Activated CD4-positive, alpha-beta T cell treated with anti-CD3 and anti-CD28 coated beads for 36 hours (primary cell): ENCODE results near the gene LRRFIP2. TPM values are rescaled to one million over a fixed set of nuclear protein-coding genes. Genes with fewer than 3 reads are reported as not detected.
"Not testable (repeated sequence)": the region's sequence is repeated elsewhere in the genome, so short reads cannot be mapped to it uniquely, and the experiment has no call there.

ENCODE experiments used
- ATAC-seq: fragments of 200-7000 bp; cut with Tn5 transposase; one replicate; pipeline ENCODE4 v1.10.0; 2021; ENCODE audit warnings: mild to moderate bottlenecking, moderate library complexity
- CTCF ChIA-PET: fragments of 350-600 bp; sonication (Branson Sonifier 250); formaldehyde crosslinking; loops from one replicate; lab custom pipeline; 2021; ENCODE audit warnings: antibody characterized with exemption; lab: Charles Lee
- POLR2A ChIA-PET: fragments of 350-600 bp; sonication (Branson Sonifier 250); formaldehyde crosslinking; loops from one replicate; lab custom pipeline; 2021; ENCODE audit warnings: antibody characterized with exemption, inconsistent platforms; lab: Charles Lee
- DNase-seq: peaks from one replicate; pipeline ENCODE4 v3.0.0-alpha.2; 2020
- H3K27ac Mint-ChIP-seq: one replicate; pipeline ENCODE4 v1.8.0; 2021; ENCODE audit warnings: mixed read lengths
- H3K27me3 Mint-ChIP-seq: one replicate; pipeline ENCODE4 v1.8.0; 2021; ENCODE audit warnings: mixed read lengths
- H3K36me3 Mint-ChIP-seq: one replicate; pipeline ENCODE4 v1.8.0; 2021; ENCODE audit warnings: low read depth, mixed read lengths
- H3K4me1 Mint-ChIP-seq: one replicate; pipeline ENCODE4 v1.8.0; 2021; ENCODE audit warnings: mixed read lengths
- H3K4me3 Mint-ChIP-seq: one replicate; pipeline ENCODE4 v1.8.0; 2021; ENCODE audit warnings: mild to moderate bottlenecking, moderate library complexity, mixed read lengths
- H3K9me3 Mint-ChIP-seq: one replicate; pipeline ENCODE4 v1.8.0; 2021; ENCODE audit warnings: low read depth, mixed read lengths
- intact Hi-C, 2 experiments: fragments of 100-400 bp; cut with DNase I in 1 of 2; cut with micrococcal nuclease in 1 of 2; formaldehyde crosslinking; loops; one replicate each; pipeline versions ENCODE4 v1.14.2 to v1.15.1; 2022 to 2024; cut with DNase I, micrococcal nuclease
- total RNA-seq, 2 experiments: library from RNA; stranded (reverse); gene quantifications; one replicate each; pipeline ENCODE4 v1.2.3, GENCODE V29; 2021

The LRRFIP2 gene
- total RNA-seq, 2 experiments from 2014 or later = 20.6 to 25.1 TPM

DNA sequence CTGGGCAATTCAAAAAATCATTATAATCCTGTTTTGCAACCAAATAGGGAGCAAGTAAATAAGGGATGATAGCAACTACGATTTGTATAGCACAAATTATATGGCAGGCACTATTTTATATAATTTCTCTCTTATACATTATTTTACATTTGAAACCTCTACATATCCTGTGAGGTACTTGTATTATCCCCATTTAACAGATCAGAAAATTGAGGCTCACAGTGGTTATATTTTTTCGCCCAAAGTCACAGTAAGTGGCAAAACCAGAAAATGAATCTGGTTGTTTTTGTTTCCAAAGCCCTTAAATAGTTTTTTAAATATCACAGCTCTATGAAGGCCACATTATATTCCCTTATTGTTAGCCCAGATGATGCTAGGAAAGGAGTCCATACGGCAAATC is 106.8 kb downstream of the LRRFIP2 start:
- Mint-ChIP-seq H3K9me3 (no peaks in the 10 kb centered on the region), H3K36me3 (peaks cover 17% of the 10 kb centered on the region), H3K4me3 (no peak overlapping the region), H3K27me3 (no peaks in the 10 kb centered on the region), H3K4me1 (peaks cover 1% of the 10 kb centered on the region), H3K27ac (no peak overlapping the region)
- ATAC-seq = no peak
- ChIA-PET POLR2A (no interaction called here), CTCF (no interaction called here)
- no peak for DNase-seq
- intact Hi-C loops = no loop called here

GRCh38 chr3:37064747-37065146 is 109.6 kb downstream of the LRRFIP2 start:
- ATAC-seq (no peak), DNase-seq (no peak)
- ChIA-PET POLR2A (no interaction called here), CTCF (interaction anchor here (0.5 kb wide), 1 partner anchor 902 kb away, joined by 3 read pairs; no protein-coding TSS in a partner anchor)
- Mint-ChIP-seq H3K4me1 (no peaks in the 10 kb centered on the region), H3K27ac (no peak overlapping the region), H3K9me3 (no peaks in the 10 kb centered on the region), H3K27me3 (no peaks in the 10 kb centered on the region), H3K4me3 (no peak overlapping the region), H3K36me3 (peaks cover 26% of the 10 kb centered on the region)
- intact Hi-C loops = no loop called here

DNA sequence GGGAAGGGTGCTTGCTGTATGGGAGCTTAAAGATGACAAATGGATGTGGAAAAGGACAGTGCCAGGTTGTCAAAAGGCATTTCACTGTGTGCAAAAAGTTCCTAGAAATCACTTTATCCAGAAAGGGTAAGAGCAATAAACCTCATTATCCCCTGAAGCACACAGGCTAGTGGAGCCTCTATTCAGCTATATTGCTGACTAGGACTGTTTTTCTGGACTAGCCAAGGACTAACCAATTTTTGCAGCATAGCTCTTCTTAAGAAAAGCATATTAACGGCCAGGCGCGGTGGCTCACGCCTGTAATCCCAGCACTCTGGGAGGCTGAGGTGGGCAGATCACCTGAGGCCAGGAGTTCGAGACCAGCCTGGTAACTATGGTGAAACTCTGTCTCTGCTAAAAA is 116.3 kb downstream of the LRRFIP2 start:
- H3K36me3 Mint-ChIP-seq = peaks cover 30% of the 10 kb centered on the region
- POLR2A ChIA-PET = no interaction called here
- intact Hi-C loops = loop anchor here in 1 of 2 experiments (10.0 kb wide), 1 partner anchor 157 kb away; no protein-coding TSS in a partner anchor

GRCh38 chr3:37056826-37057225 is 117.6 kb downstream of the LRRFIP2 start:
- H3K4me1 Mint-ChIP-seq = peaks cover 14% of the 10 kb centered on the region
- ChIA-PET POLR2A (no interaction called here), CTCF (no interaction called here)
- H3K27ac Mint-ChIP-seq = peak overlapping the region; percentile 19
- intact Hi-C loops = loop anchor here in 1 of 2 experiments (10.0 kb wide), 1 partner anchor 158 kb away; no protein-coding TSS in a partner anchor
- no peaks in the 10 kb centered on the region for H3K27me3 Mint-ChIP-seq
- H3K9me3 Mint-ChIP-seq = no peaks in the 10 kb centered on the region
- peaks cover 27% of the 10 kb centered on the region for H3K36me3 Mint-ChIP-seq
- DNase-seq (no peak), ATAC-seq (no peak)
- no peak overlapping the region for H3K4me3 Mint-ChIP-seq

More for the DNA sequence above, 116.3 kb downstream of the LRRFIP2 start:
- no peak for ATAC-seq
- H3K4me3 Mint-ChIP-seq = no peak overlapping the region
- H3K27ac Mint-ChIP-seq = no peak overlapping the region
- H3K27me3 Mint-ChIP-seq = no peaks in the 10 kb centered on the region
- peaks cover 14% of the 10 kb centered on the region for H3K4me1 Mint-ChIP-seq
- no peaks in the 10 kb centered on the region for H3K9me3 Mint-ChIP-seq
- CTCF ChIA-PET = no interaction called here
- DNase-seq = no peak

DNA sequence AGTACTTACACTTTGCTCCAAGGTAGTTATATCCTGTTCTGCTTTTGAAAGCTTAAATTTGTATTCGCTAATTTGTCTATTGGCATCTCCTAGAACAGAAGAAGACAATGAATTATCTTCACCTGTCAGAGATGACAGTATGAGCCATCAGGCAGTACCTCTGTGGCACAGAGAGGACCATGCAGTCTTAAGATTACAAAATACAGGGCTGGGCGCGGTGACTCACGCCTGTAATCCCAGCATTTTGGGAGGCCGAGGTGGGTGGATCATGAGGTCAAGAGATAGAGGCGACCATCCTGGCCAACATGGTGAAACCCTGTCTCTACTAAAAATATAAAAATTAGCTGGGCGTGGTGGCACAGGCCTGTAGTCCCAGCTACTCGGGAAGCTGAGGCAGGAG is 119.3 kb downstream of the LRRFIP2 start:
- CTCF ChIA-PET = interaction anchor here (1.3 kb wide), 1 partner anchor 62 kb away, joined by 3 read pairs; the partner anchor contains the start of genes EPM2AIP1 and MLH1
- peaks cover 14% of the 10 kb centered on the region for H3K4me1 Mint-ChIP-seq
- H3K27ac Mint-ChIP-seq = peak overlapping the region; percentile 77
- DNase-seq, ATAC-seq, H3K27me3 Mint-ChIP-seq, H3K4me3 Mint-ChIP-seq, POLR2A ChIA-PET, H3K9me3 Mint-ChIP-seq: not testable (repeated sequence)
- peaks cover 29% of the 10 kb centered on the region for H3K36me3 Mint-ChIP-seq
- intact Hi-C loops = loop anchor here in 1 of 2 experiments (10.0 kb wide), 1 partner anchor 160 kb away; no protein-coding TSS in a partner anchor

- Mint-ChIP-seq H3K36me3 (peaks cover 34% of the 10 kb centered on the region), H3K27me3 (no peaks in the 10 kb centered on the region), H3K4me3 (no peak overlapping the region), H3K4me1 (peaks cover 14% of the 10 kb centered on the region), H3K27ac (peak overlapping the region; percentile 77), H3K9me3 (no peaks in the 10 kb centered on the region)
- POLR2A ChIA-PET = no interaction called here
- CTCF ChIA-PET = interaction anchor here (0.6 to 1.3 kb wide), 3 partner anchors 11 to 61 kb away, joined by 3 to 6 read pairs (median 4); partner anchors contain the start of genes EPM2AIP1 and MLH1
- intact Hi-C loops = loop anchor here (1.0 to 10.0 kb wide), 2 partner anchors 159 to 160 kb away; no protein-coding TSS in a partner anchor
- DNase-seq (no peak), ATAC-seq (peak; percentile 92)
These were observed 120.0 kb downstream of the LRRFIP2 start for GRCh38 chr3:37054370-37054769.

- peak overlapping the region; percentile 77 for H3K27ac Mint-ChIP-seq
- POLR2A ChIA-PET = no interaction called here
- intact Hi-C loops = loop anchor here (1.0 to 10.0 kb wide), 2 partner anchors 160 to 161 kb away; no protein-coding TSS in a partner anchor
These were observed 120.6 kb downstream of the LRRFIP2 start for GRCh38 chr3:37053753-37054152.

DNA sequence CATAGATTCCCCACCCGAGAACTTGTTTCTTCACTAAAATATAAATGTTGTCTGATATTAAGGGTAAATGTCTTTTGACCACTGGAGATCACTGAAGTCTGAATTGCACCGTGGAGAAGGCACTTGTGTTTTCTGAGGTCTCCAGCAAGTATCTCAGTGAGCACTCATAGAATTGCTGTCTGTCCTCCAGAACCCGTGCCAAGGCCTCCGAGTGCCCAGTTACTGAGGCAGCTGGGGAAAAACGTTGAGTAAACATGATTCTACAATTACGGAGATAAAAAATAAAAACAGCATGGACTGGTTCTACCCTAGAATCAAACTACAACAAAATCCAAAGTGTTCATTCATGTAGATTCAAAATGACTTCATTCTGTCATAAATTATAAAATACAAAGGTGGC is 121.0 kb downstream of the LRRFIP2 start:
- no peak for ATAC-seq
- DNase-seq = no peak
- Mint-ChIP-seq H3K27ac (no peak overlapping the region), H3K4me1 (peaks cover 14% of the 10 kb centered on the region), H3K9me3 (no peaks in the 10 kb centered on the region), H3K4me3 (no peak overlapping the region), H3K27me3 (no peaks in the 10 kb centered on the region), H3K36me3 (peaks cover 44% of the 10 kb centered on the region)
- ChIA-PET CTCF (no interaction called here), POLR2A (no interaction called here)
- intact Hi-C loops = loop anchor here in 1 of 2 experiments (10.0 kb wide), 1 partner anchor 161 kb away; no protein-coding TSS in a partner anchor

More at GRCh38 chr3:37053753-37054152, 120.6 kb downstream of the LRRFIP2 start:
- CTCF ChIA-PET = interaction anchor here (0.6 to 1.3 kb wide), 3 partner anchors 10 to 60 kb away, joined by 3 to 6 read pairs (median 4); partner anchors contain the start of genes EPM2AIP1 and MLH1
- no peak overlapping the region for H3K4me3 Mint-ChIP-seq
- no peak for ATAC-seq
- no peak for DNase-seq
- H3K9me3 Mint-ChIP-seq = no peaks in the 10 kb centered on the region
- H3K27me3 Mint-ChIP-seq = no peaks in the 10 kb centered on the region
- H3K4me1 Mint-ChIP-seq = peaks cover 14% of the 10 kb centered on the region
- peaks cover 40% of the 10 kb centered on the region for H3K36me3 Mint-ChIP-seq

DNA sequence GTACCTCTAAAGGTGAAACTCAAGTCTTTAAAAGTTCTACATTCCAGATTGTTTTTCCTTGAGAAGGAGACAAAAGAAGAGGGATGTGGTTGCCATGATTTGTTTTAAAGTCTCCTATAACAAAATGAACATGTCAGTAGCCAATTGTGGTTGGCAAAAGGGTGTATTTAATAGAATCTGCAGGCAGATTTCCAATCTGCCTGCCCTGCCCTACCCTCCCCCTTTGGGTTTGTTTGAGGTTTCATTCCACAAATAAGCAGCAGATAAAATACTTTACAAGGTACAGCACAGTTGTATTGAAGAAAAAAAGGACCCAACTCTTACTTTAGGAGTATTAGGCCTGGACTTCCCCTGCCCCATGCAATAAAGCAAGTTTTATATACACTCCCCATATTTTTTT is 121.5 kb downstream of the LRRFIP2 start:
- POLR2A ChIA-PET = no interaction called here
- DNase-seq (no peak), ATAC-seq (no peak)
- CTCF ChIA-PET = no interaction called here
- Mint-ChIP-seq H3K27me3 (no peaks in the 10 kb centered on the region), H3K4me1 (peaks cover 14% of the 10 kb centered on the region), H3K27ac (no peak overlapping the region), H3K36me3 (peaks cover 49% of the 10 kb centered on the region), H3K4me3 (no peak overlapping the region), H3K9me3 (no peaks in the 10 kb centered on the region)
- intact Hi-C loops = loop anchor here in 1 of 2 experiments (10.0 kb wide), 1 partner anchor 162 kb away; no protein-coding TSS in a partner anchor

- CTCF ChIA-PET = no interaction called here
- POLR2A ChIA-PET = no interaction called here
- ATAC-seq = no peak
- no peaks in the 10 kb centered on the region for H3K27me3 Mint-ChIP-seq
- H3K4me3 Mint-ChIP-seq = no peak overlapping the region
- no peak overlapping the region for H3K27ac Mint-ChIP-seq
- no peaks in the 10 kb centered on the region for H3K9me3 Mint-ChIP-seq
- DNase-seq = no peak
- intact Hi-C loops = loop anchor here in 1 of 2 experiments (10.0 kb wide), 1 partner anchor 165 kb away; no protein-coding TSS in a partner anchor
- H3K36me3 Mint-ChIP-seq = peaks cover 58% of the 10 kb centered on the region
- peaks cover 14% of the 10 kb centered on the region for H3K4me1 Mint-ChIP-seq
These were observed 124.1 kb downstream of the LRRFIP2 start for GRCh38 chr3:37050282-37050681.

- H3K27ac Mint-ChIP-seq, H3K4me3 Mint-ChIP-seq, POLR2A ChIA-PET, CTCF ChIA-PET, DNase-seq, intact Hi-C loops, ATAC-seq, H3K4me1 Mint-ChIP-seq, H3K9me3 Mint-ChIP-seq, H3K27me3 Mint-ChIP-seq: not testable (repeated sequence)
- peaks cover 48% of the 10 kb centered on the region for H3K36me3 Mint-ChIP-seq
These were observed 131.7 kb downstream of the LRRFIP2 start for GRCh38 chr3:37042712-37043111.
